ENCODE measurements around the gene NPR2.

The NPR2 gene

DNA sequence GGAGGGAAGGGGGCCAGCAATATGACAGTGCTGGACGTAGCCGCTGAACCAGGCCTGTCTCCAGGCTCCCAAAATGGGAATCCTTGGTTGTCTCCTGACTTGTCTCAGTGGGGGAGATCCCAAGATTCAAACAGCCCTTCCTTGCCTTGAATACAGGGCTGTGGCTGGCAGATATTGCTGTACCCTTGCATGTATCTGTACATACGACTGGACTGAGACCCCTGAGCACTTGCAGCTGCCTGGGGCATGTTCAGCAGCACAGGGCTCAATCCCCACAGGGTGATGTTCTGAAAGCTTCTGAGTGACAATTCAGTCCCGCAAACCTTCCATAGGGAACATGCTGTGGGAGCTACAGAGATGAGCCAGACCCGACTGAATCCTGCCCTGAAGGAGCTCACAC is 65.5 kb downstream of the NPR2 start:
- DNase-seq (ENCODE audit: low spot score) = no peak
- H3K4me3 Mint-ChIP-seq = no peak overlapping the region
- H3K27ac Mint-ChIP-seq = no peak overlapping the region
- no peaks in the 10 kb centered on the region for H3K9me3 Mint-ChIP-seq
- peaks cover 14% of the 10 kb centered on the region for H3K27me3 Mint-ChIP-seq (ENCODE audit: low read depth)
- no peaks in the 10 kb centered on the region for H3K36me3 Mint-ChIP-seq (ENCODE audit: low read depth)
- peaks cover 3% of the 10 kb centered on the region for H3K4me1 Mint-ChIP-seq (ENCODE audit: low read depth)

- Mint-ChIP-seq H3K36me3 (ENCODE audit: low read depth) (no peaks in the 10 kb centered on the region), H3K4me1 (ENCODE audit: low read depth) (peaks cover 3% of the 10 kb centered on the region), H3K9me3 (no peaks in the 10 kb centered on the region), H3K4me3 (no peak overlapping the region), H3K27me3 (ENCODE audit: low read depth) (peaks cover 13% of the 10 kb centered on the region), H3K27ac (no peak overlapping the region)
- no peak for DNase-seq (ENCODE audit: low spot score)
These were observed 67.1 kb downstream of the NPR2 start for GRCh38 chr9:35858458-35858857.
